ENCODE results near the gene IMP4. TPM values are rescaled to one million over a fixed set of nuclear protein-coding genes. Genes with fewer than 3 reads are reported as not detected.

The IMP4 gene
- total and polyA plus RNA-seq, 4 donors, result 31.7 to 95.5 (median 61.2) TPM

DNA sequence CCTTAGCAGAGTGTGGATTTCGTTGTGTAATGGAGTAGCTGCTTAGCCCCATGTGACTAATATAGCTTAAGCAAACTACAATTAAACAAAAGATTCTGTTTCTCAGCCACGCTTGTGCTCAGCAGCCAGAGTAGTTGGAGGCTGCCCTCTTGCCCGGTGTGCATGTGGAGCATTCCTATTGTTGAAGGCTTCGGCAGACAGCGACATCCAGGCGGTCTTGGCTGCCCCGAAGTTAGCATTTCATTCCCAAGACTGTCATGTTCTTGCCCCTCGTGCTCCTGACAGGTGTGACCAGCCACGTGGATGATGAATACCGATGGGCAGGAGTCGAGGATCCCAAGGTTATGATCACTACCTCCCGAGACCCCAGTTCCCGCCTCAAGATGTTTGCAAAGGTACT, 2.4 kb downstream of the IMP4 start:
- peaks cover 12 to 41% (median 33%) of the 10 kb centered on the region in 4 donors for H3K36me3 ChIP-seq (ENCODE audit: control insufficient read depth in 4 of 4, insufficient read depth in 3 of 4, low read depth in 1 of 4, low read length in 3 of 4)
- no peak for TF ChIP-seq YY1 (IDR thresholded peaks at IDR 0.05)
- TF ChIP-seq HNF4A (conservative IDR thresholded peaks at IDR 0.05), result no peak
- TF ChIP-seq, protein P1, sequence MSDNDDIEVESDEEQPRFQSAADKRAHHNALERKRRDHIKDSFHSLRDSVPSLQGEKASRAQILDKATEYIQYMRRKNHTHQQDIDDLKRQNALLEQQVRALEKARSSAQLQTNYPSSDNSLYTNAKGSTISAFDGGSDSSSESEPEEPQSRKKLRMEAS (IDR thresholded peaks at IDR 0.05), result no peak
- TF ChIP-seq FOXA1 (IDR thresholded peaks at IDR 0.05), result no peak
- TF ChIP-seq, protein P2, sequence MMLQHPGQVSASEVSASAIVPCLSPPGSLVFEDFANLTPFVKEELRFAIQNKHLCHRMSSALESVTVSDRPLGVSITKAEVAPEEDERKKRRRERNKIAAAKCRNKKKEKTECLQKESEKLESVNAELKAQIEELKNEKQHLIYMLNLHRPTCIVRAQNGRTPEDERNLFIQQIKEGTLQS (IDR thresholded peaks at IDR 0.05), result no peak
- TF ChIP-seq, protein P3, sequence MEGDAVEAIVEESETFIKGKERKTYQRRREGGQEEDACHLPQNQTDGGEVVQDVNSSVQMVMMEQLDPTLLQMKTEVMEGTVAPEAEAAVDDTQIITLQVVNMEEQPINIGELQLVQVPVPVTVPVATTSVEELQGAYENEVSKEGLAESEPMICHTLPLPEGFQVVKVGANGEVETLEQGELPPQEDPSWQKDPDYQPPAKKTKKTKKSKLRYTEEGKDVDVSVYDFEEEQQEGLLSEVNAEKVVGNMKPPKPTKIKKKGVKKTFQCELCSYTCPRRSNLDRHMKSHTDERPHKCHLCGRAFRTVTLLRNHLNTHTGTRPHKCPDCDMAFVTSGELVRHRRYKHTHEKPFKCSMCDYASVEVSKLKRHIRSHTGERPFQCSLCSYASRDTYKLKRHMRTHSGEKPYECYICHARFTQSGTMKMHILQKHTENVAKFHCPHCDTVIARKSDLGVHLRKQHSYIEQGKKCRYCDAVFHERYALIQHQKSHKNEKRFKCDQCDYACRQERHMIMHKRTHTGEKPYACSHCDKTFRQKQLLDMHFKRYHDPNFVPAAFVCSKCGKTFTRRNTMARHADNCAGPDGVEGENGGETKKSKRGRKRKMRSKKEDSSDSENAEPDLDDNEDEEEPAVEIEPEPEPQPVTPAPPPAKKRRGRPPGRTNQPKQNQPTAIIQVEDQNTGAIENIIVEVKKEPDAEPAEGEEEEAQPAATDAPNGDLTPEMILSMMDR (IDR thresholded peaks at IDR 0.05; ENCODE audit: low read depth, low read length, missing input control), result no peak
- H3K9ac ChIP-seq (ENCODE audit: low read depth in 1 of 2, low read length in 2 of 2), result no peak overlapping the region
- no peak overlapping the region for H3K4me3 ChIP-seq (ENCODE audit: low read depth in 1 of 3, low read length in 3 of 3)
- H3K9me3 ChIP-seq (ENCODE audit: control insufficient read depth in 4 of 4, low read length in 3 of 4), result no peaks in the 10 kb centered on the region
- 98% methylated on average over 13 of the region's 13 CpGs for WGBS
- DNase-seq (ENCODE audit: low spot score), result no peak
- H3K27me3 ChIP-seq (ENCODE audit: control insufficient read depth in 4 of 4, insufficient read depth in 4 of 4, low read length in 3 of 4), result no peaks in the 10 kb centered on the region
- H3K27ac ChIP-seq (ENCODE audit: low read depth in 1 of 2, low read length in 2 of 2), result no peak overlapping the region
- H3K4me1 ChIP-seq (ENCODE audit: control insufficient read depth in 4 of 4, insufficient read depth in 4 of 4, low read length in 3 of 4), result peaks cover 3 to 15% (median 11%) of the 10 kb centered on the region in 4 donors

DNA sequence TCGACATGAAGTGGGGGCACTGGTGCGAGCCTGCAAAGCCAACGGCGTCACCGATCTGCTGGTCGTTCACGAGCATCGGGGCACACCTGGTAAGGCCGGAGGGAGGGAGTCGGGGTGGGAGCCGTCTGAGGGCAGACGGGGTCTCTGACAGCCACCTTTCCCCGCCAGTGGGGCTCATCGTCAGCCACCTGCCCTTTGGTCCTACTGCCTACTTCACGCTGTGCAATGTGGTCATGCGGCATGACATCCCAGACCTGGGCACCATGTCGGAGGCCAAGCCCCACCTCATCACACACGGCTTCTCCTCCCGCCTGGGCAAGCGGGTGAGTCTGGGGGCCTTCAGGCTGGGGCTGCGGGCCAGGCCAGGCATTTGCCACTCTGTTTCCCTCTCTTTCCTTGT, 2.9 kb downstream of the IMP4 start:
- no peak overlapping the region for H3K9ac ChIP-seq (ENCODE audit: low read depth in 1 of 2, low read length in 2 of 2)
- H3K9me3 ChIP-seq (ENCODE audit: control insufficient read depth in 4 of 4, low read length in 3 of 4), result no peaks in the 10 kb centered on the region
- no peak overlapping the region for H3K27ac ChIP-seq (ENCODE audit: low read depth in 1 of 2, low read length in 2 of 2)
- H3K4me1 ChIP-seq (ENCODE audit: control insufficient read depth in 4 of 4, insufficient read depth in 4 of 4, low read length in 3 of 4), result peaks cover 3 to 15% (median 11%) of the 10 kb centered on the region in 4 donors
- 96% methylated on average over 21 of the region's 21 CpGs for WGBS
- TF ChIP-seq EGR1 (IDR thresholded peaks at IDR 0.05; ENCODE audit: low read depth in 2 of 2) (no peak), RXRA (IDR thresholded peaks at IDR 0.05) (no peak), JUND (IDR thresholded peaks at IDR 0.05) (no peak), RAD21 (IDR thresholded peaks at IDR 0.05) (no peak)
- DNase-seq (ENCODE audit: low spot score), result no peak
- H3K36me3 ChIP-seq (ENCODE audit: control insufficient read depth in 4 of 4, insufficient read depth in 3 of 4, low read depth in 1 of 4, low read length in 3 of 4), result peaks cover 12 to 41% (median 33%) of the 10 kb centered on the region in 4 donors
- no peaks in the 10 kb centered on the region for H3K27me3 ChIP-seq (ENCODE audit: control insufficient read depth in 4 of 4, insufficient read depth in 4 of 4, low read length in 3 of 4)
- H3K4me3 ChIP-seq (ENCODE audit: low read depth in 1 of 3, low read length in 3 of 3), result no peak overlapping the region

DNA sequence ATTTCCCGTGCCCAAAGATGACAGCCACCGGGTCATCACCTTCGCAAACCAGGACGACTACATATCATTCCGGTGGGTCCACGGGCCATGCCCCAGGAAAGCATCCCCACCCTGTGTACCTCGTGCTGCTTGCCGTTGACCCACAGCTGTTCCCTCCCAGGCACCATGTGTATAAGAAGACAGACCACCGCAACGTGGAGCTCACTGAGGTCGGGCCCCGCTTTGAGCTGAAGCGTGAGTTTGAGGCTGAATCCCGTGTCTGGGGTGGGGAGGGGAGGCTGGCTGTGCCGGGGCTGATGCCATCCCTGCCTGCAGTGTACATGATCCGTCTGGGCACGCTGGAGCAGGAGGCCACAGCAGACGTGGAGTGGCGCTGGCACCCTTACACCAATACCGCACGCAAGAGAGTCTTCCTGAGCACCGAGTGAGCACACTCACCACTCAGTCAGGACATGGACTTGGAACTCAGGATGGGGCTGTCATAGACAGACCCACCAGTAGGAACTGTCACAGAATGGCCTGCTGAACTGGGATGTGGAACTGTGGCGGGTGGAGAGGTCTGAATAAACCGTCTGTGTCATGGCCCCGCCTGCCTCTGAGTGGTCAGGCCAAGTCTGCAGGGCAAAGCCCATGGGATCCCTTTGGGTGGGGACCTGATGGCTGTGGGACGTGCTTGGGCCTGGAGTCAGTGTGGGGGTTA, 3.5 kb downstream of the IMP4 start:
- no peaks in the 10 kb centered on the region for H3K27me3 ChIP-seq (ENCODE audit: control insufficient read depth in 4 of 4, insufficient read depth in 4 of 4, low read length in 3 of 4)
- H3K9ac ChIP-seq (ENCODE audit: low read depth in 1 of 2, low read length in 2 of 2), result no peak overlapping the region
- DNase-seq (ENCODE audit: low spot score), result no peak
- WGBS, result 96% methylated on average over 26 of the region's 26 CpGs
- peaks cover 12 to 41% (median 33%) of the 10 kb centered on the region in 4 donors for H3K36me3 ChIP-seq (ENCODE audit: control insufficient read depth in 4 of 4, insufficient read depth in 3 of 4, low read depth in 1 of 4, low read length in 3 of 4)
- peaks cover 3 to 13% (median 9%) of the 10 kb centered on the region in 4 donors for H3K4me1 ChIP-seq (ENCODE audit: control insufficient read depth in 4 of 4, insufficient read depth in 4 of 4, low read length in 3 of 4)
- no peak overlapping the region for H3K27ac ChIP-seq (ENCODE audit: low read depth in 1 of 2, low read length in 2 of 2)
- H3K9me3 ChIP-seq (ENCODE audit: control insufficient read depth in 4 of 4, low read length in 3 of 4), result no peaks in the 10 kb centered on the region
- no peak overlapping the region for H3K4me3 ChIP-seq (ENCODE audit: low read depth in 1 of 3, low read length in 3 of 3)
- no peak for TF ChIP-seq TAF1 (conservative IDR thresholded peaks at IDR 0.05)
- no peak for TF ChIP-seq EGR1 (IDR thresholded peaks at IDR 0.05; ENCODE audit: low read depth in 2 of 2)
- no peak for TF ChIP-seq FOXA2 (IDR thresholded peaks at IDR 0.05)
- TF ChIP-seq GABPA (IDR thresholded peaks at IDR 0.05 in 1 of 2, conservative IDR thresholded peaks at IDR 0.05 in 1 of 2), result no peak
- TF ChIP-seq, protein P3 (IDR thresholded peaks at IDR 0.05; ENCODE audit: low read depth, low read length, missing input control), result no peak
- no peak for TF ChIP-seq HNF4A (conservative IDR thresholded peaks at IDR 0.05)
- no peak for TF ChIP-seq NR2F2 (IDR thresholded peaks at IDR 0.05)
- no peak for TF ChIP-seq HNF4G (IDR thresholded peaks at IDR 0.05)
- no peak for TF ChIP-seq RXRA (IDR thresholded peaks at IDR 0.05)
- TF ChIP-seq, protein P2 (IDR thresholded peaks at IDR 0.05), result no peak
- no peak for TF ChIP-seq FOXA1 (IDR thresholded peaks at IDR 0.05)
- no peak for TF ChIP-seq SP1 (IDR thresholded peaks at IDR 0.05)
- TF ChIP-seq YY1 (IDR thresholded peaks at IDR 0.05), result no peak
- TF ChIP-seq, protein P4, sequence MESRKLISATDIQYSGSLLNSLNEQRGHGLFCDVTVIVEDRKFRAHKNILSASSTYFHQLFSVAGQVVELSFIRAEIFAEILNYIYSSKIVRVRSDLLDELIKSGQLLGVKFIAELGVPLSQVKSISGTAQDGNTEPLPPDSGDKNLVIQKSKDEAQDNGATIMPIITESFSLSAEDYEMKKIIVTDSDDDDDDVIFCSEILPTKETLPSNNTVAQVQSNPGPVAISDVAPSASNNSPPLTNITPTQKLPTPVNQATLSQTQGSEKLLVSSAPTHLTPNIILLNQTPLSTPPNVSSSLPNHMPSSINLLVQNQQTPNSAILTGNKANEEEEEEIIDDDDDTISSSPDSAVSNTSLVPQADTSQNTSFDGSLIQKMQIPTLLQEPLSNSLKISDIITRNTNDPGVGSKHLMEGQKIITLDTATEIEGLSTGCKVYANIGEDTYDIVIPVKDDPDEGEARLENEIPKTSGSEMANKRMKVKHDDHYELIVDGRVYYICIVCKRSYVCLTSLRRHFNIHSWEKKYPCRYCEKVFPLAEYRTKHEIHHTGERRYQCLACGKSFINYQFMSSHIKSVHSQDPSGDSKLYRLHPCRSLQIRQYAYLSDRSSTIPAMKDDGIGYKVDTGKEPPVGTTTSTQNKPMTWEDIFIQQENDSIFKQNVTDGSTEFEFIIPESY (IDR thresholded peaks at IDR 0.05), result no peak
